ENCODE data around the gene CACNA2D4. TPM values are rescaled to one million over a fixed set of nuclear protein-coding genes. Genes with fewer than 3 reads are reported as not detected.
"Not testable (repeated sequence)": the region's sequence is repeated elsewhere in the genome, so short reads cannot be mapped to it uniquely, and the experiment has no call there.

Gene CACNA2D4
- total RNA-seq, 1 experiment from 2014 or later = 0.03 TPM

GRCh38 chr12:1827826-1828805 is 90.3 kb downstream of the CACNA2D4 start:
- no peaks in the 10 kb centered on the region for H3K36me3 ChIP-seq (replicated peaks; ENCODE audit: control insufficient read depth, insufficient read depth, low read length)
- no peaks in the 10 kb centered on the region; the same call in 1 of the 2 replicates for H3K27me3 ChIP-seq (ENCODE audit: control insufficient read depth, insufficient read depth, low read length)
- DNase-seq = no peak
- H3K4me3 ChIP-seq (ENCODE audit: insufficient read depth, low read depth, low read length) = no peak overlapping the region

GRCh38 chr12:1826867-1827705 is 91.4 kb downstream of the CACNA2D4 start:
- DNase-seq = no peak
- no peak overlapping the region for H3K4me3 ChIP-seq (ENCODE audit: insufficient read depth, low read depth, low read length)
- no peaks in the 10 kb centered on the region for H3K36me3 ChIP-seq (replicated peaks; ENCODE audit: control insufficient read depth, insufficient read depth, low read length)
- H3K27me3 ChIP-seq (ENCODE audit: control insufficient read depth, insufficient read depth, low read length) = peaks cover 2% of the 10 kb centered on the region

GRCh38 chr12:1826401-1826800 is 92.1 kb downstream of the CACNA2D4 start:
- no peak overlapping the region for H3K4me3 ChIP-seq (ENCODE audit: insufficient read depth, low read depth, low read length)
- peaks cover 6% of the 10 kb centered on the region for H3K27me3 ChIP-seq (ENCODE audit: control insufficient read depth, insufficient read depth, low read length)
- no peak for DNase-seq
- no peaks in the 10 kb centered on the region for H3K36me3 ChIP-seq (replicated peaks; ENCODE audit: control insufficient read depth, insufficient read depth, low read length)

GRCh38 chr12:1825382-1826102 is 92.9 kb downstream of the CACNA2D4 start:
- no peak for DNase-seq
- Histone ChIP-seq H3K4me3 (ENCODE audit: insufficient read depth, low read depth, low read length) (no peak overlapping the region), H3K27me3 (ENCODE audit: control insufficient read depth, insufficient read depth, low read length) (peaks cover 15% of the 10 kb centered on the region), H3K36me3 (replicated peaks; ENCODE audit: control insufficient read depth, insufficient read depth, low read length) (no peaks in the 10 kb centered on the region)

- Histone ChIP-seq H3K4me3 (ENCODE audit: insufficient read depth, low read depth, low read length) (no peak overlapping the region), H3K27me3 (ENCODE audit: control insufficient read depth, insufficient read depth, low read length) (peaks cover 28% of the 10 kb centered on the region), H3K36me3 (replicated peaks; ENCODE audit: control insufficient read depth, insufficient read depth, low read length) (no peaks in the 10 kb centered on the region)
- DNase-seq = no peak
These were observed 95.2 kb downstream of the CACNA2D4 start for GRCh38 chr12:1823237-1823636.

- H3K27me3 ChIP-seq (ENCODE audit: control insufficient read depth, insufficient read depth, low read length) = peaks cover 28% of the 10 kb centered on the region
- no peak for DNase-seq
- no peak overlapping the region for H3K4me3 ChIP-seq (ENCODE audit: insufficient read depth, low read depth, low read length)
- no peaks in the 10 kb centered on the region for H3K36me3 ChIP-seq (replicated peaks; ENCODE audit: control insufficient read depth, insufficient read depth, low read length)
These were observed 95.8 kb downstream of the CACNA2D4 start for GRCh38 chr12:1822699-1823098.

- no peaks in the 10 kb centered on the region for H3K36me3 ChIP-seq (replicated peaks; ENCODE audit: control insufficient read depth, insufficient read depth, low read length)
- no peak overlapping the region for H3K4me3 ChIP-seq (ENCODE audit: insufficient read depth, low read depth, low read length)
- H3K27me3 ChIP-seq (ENCODE audit: control insufficient read depth, insufficient read depth, low read length) = peaks cover 28% of the 10 kb centered on the region
- DNase-seq = no peak
These were observed 96.6 kb downstream of the CACNA2D4 start for GRCh38 chr12:1821805-1822204.

- no peak for DNase-seq
- Histone ChIP-seq H3K27me3 (ENCODE audit: control insufficient read depth, insufficient read depth, low read length) (peaks cover 28% of the 10 kb centered on the region), H3K36me3 (replicated peaks; ENCODE audit: control insufficient read depth, insufficient read depth, low read length) (no peaks in the 10 kb centered on the region), H3K4me3 (ENCODE audit: insufficient read depth, low read depth, low read length) (no peak overlapping the region)
These were observed 97.6 kb downstream of the CACNA2D4 start for GRCh38 chr12:1820896-1821291.

GRCh38 chr12:1820191-1820895 is 98.1 kb downstream of the CACNA2D4 start, which contains the start of gene LRTM2:
LRTM2 (plus strand) TSS chr12:1820565; CDS start chr12:1828149, 7,584 bp downstream.
- no peak for DNase-seq
- H3K4me3 ChIP-seq (ENCODE audit: insufficient read depth, low read depth, low read length) = peak within 1 kb of the TSS; percentile 28; the same call in 1 of the 2 replicates
- H3K36me3 ChIP-seq (replicated peaks; ENCODE audit: control insufficient read depth, insufficient read depth, low read length) = no peaks in the 10 kb centered on the region
- H3K27me3 ChIP-seq (ENCODE audit: control insufficient read depth, insufficient read depth, low read length) = peaks cover 28% of the 10 kb centered on the region

GRCh38 chr12:1819571-1819970 is 98.9 kb downstream of the CACNA2D4 start:
- Histone ChIP-seq H3K36me3 (replicated peaks; ENCODE audit: control insufficient read depth, insufficient read depth, low read length) (no peaks in the 10 kb centered on the region), H3K4me3 (ENCODE audit: insufficient read depth, low read depth, low read length) (no peak overlapping the region), H3K27me3 (ENCODE audit: control insufficient read depth, insufficient read depth, low read length) (peaks cover 28% of the 10 kb centered on the region)
- no peak for DNase-seq

- H3K27me3 ChIP-seq (ENCODE audit: control insufficient read depth, insufficient read depth, low read length) = peaks cover 28% of the 10 kb centered on the region
- H3K36me3 ChIP-seq (replicated peaks; ENCODE audit: control insufficient read depth, insufficient read depth, low read length) = no peaks in the 10 kb centered on the region
- DNase-seq = no peak
- H3K4me3 ChIP-seq (ENCODE audit: insufficient read depth, low read depth, low read length) = no peak overlapping the region
These were observed 99.4 kb downstream of the CACNA2D4 start for GRCh38 chr12:1819050-1819449.

GRCh38 chr12:1817928-1818327 is 100.5 kb downstream of the CACNA2D4 start:
- not testable (repeated sequence) for DNase-seq; H3K36me3 ChIP-seq (replicated peaks; ENCODE audit: control insufficient read depth, insufficient read depth, low read length); H3K4me3 ChIP-seq (ENCODE audit: insufficient read depth, low read depth, low read length)
- H3K27me3 ChIP-seq (ENCODE audit: control insufficient read depth, insufficient read depth, low read length) = peaks cover 28% of the 10 kb centered on the region

- Histone ChIP-seq H3K4me3 (ENCODE audit: insufficient read depth, low read depth, low read length) (no peak overlapping the region), H3K36me3 (replicated peaks; ENCODE audit: control insufficient read depth, insufficient read depth, low read length) (no peaks in the 10 kb centered on the region), H3K27me3 (ENCODE audit: control insufficient read depth, insufficient read depth, low read length) (peaks cover 25% of the 10 kb centered on the region)
- no peak for DNase-seq
These were observed 101.6 kb downstream of the CACNA2D4 start for GRCh38 chr12:1816730-1817348.

All from H7 (cell line).